SK-N-SH (cell line): Measurements from ENCODE around the gene ARMH4. TPM values are rescaled to one million over a fixed set of nuclear protein-coding genes. Genes with fewer than 3 reads are reported as not detected.

Experiments used
- CTCF ChIA-PET: fragments of 300-600, 350-600 bp; formaldehyde crosslinking; extraction: SDS; loops from one replicate; lab custom pipeline; 2021; lab: Yijun Ruan, JAX
- POLR2A ChIA-PET: fragments of 350-600 bp; sonication (Branson Sonifier 250); formaldehyde crosslinking; extraction: SDS; loops from one replicate; lab custom pipeline; 2020; ENCODE audit warnings: antibody characterized with exemption, inconsistent platforms; lab: Yijun Ruan, JAX
- DNase-seq: peaks from one replicate; pipeline ENCODE4 v3.0.0; 2012
- H2AFZ ChIP-seq: fragments of 200-600 bp; sonication (generic); 2 replicates; pipeline ENCODE4 v1.8.1; 2016; ENCODE audit warnings: antibody characterized with exemption, mild to moderate bottlenecking, low read depth
- H3F3A ChIP-seq: fragments of 200-600 bp; sonication (generic); replicated peaks from 2 replicates; pipeline ENCODE3; 2016; ENCODE audit warnings: antibody characterized with exemption, mild to moderate bottlenecking; ENCODE audit not compliant: insufficient read depth
- H3K27ac ChIP-seq, 2 experiments: fragments of 200-500 bp in 1 of 2; fragments of 200-600 bp in 1 of 2; sonication (Bioruptor generic) in 1 of 2; sonication (generic), shearing (Covaris generic) in 1 of 2; 2 replicates each; pipeline versions ENCODE4 v1.5.1 to v1.6.1; 2014 to 2016; ENCODE audit warnings: low read depth in 2 of 2, inconsistent platforms in 1 of 2, low read length in 1 of 2, mild to moderate bottlenecking in 1 of 2, mixed read lengths in 1 of 2
- H3K27me3 ChIP-seq: fragments of 200-600 bp; sonication (generic), shearing (Covaris generic); 2 replicates; pipeline ENCODE4 v1.6.1; 2016; ENCODE audit warnings: mixed run types; ENCODE audit not compliant: insufficient read depth
- H3K36me3 ChIP-seq, 2 experiments: fragments of 200-500 bp in 1 of 2; fragments of 200-600 bp in 1 of 2; sonication (Bioruptor generic) in 1 of 2; sonication (generic) in 1 of 2; replicated peaks in 1 of 2; 2 replicates each; pipeline versions ENCODE3 to v1.5.1; 2014 to 2016; ENCODE audit warnings: low read length in 1 of 2, mild to moderate bottlenecking in 1 of 2; ENCODE audit not compliant: insufficient read depth in 2 of 2, control insufficient read depth in 1 of 2
- H3K4me1 ChIP-seq, 2 experiments: fragments of 200-500 bp in 1 of 2; fragments of 200-600 bp in 1 of 2; sonication (Bioruptor generic) in 1 of 2; sonication (generic), shearing (Covaris generic) in 1 of 2; 2 replicates each; pipeline versions ENCODE4 v1.5.1 to v1.6.1; 2014 to 2016; ENCODE audit warnings: low read depth in 1 of 2, low read length in 1 of 2, mixed run types in 1 of 2; ENCODE audit not compliant: insufficient read depth in 2 of 2, control insufficient read depth in 1 of 2
- H3K4me2 ChIP-seq: fragments of 200-600 bp; sonication (generic), shearing (Covaris generic); 2 replicates; pipeline ENCODE4 v1.6.1; 2017; ENCODE audit warnings: mixed run types
- H3K4me3 ChIP-seq, 2 experiments: fragments of 200-500 bp in 1 of 2; fragments of 200-600 bp in 1 of 2; sonication (Bioruptor generic) in 1 of 2; sonication (generic), shearing (Covaris generic) in 1 of 2; 2 replicates each; pipeline versions ENCODE4 v1.5.1 to v1.8.1; 2014 to 2016; ENCODE audit warnings: low read depth in 2 of 2, inconsistent platforms in 1 of 2, low read length in 1 of 2, mild to moderate bottlenecking in 1 of 2, mixed read lengths in 1 of 2, moderate library complexity in 1 of 2
- H3K79me2 ChIP-seq: fragments of 200-600 bp; sonication (generic); 2 replicates; pipeline ENCODE4 v1.8.1; 2017; ENCODE audit warnings: mild to moderate bottlenecking; ENCODE audit not compliant: insufficient read depth
- H3K9ac ChIP-seq: fragments of 200-600 bp; sonication (generic); 2 replicates; pipeline ENCODE4 v1.6.1; 2017; ENCODE audit warnings: mixed run types
- H3K9me2 ChIP-seq: fragments of 200-600 bp; sonication (generic); 2 replicates; pipeline ENCODE4 v1.6.1; 2017; ENCODE audit warnings: mixed run types
- H3K9me3 ChIP-seq: fragments of 200-600 bp; sonication (generic); 2 replicates; pipeline ENCODE4 v1.6.1; 2017; ENCODE audit warnings: mixed run types, mild to moderate bottlenecking, moderate library complexity
- H4K20me1 ChIP-seq: fragments of 200-600 bp; sonication (generic); 2 replicates; pipeline ENCODE4 v1.6.1; 2017; ENCODE audit warnings: mild to moderate bottlenecking, mixed run types; ENCODE audit not compliant: insufficient read depth
- CHD2 ChIP-seq: fragments of 150-350 bp; IDR thresholded peaks from 2 replicates; pipeline ENCODE4 v1.6.1; 2018; ENCODE audit warnings: low read length; ENCODE audit not compliant: partially characterized antibody
- EZH2phosphoT487 ChIP-seq: fragments of 200-600 bp; sonication (generic); IDR thresholded peaks from 2 replicates; pipeline ENCODE4 v1.6.1; 2017; ENCODE audit warnings: low read depth, mixed run types, mild to moderate bottlenecking, antibody characterized with exemption, moderate library complexity, borderline replicate concordance
- FOSL2 ChIP-seq: IDR thresholded peaks from 2 replicates; pipeline ENCODE4 v1.4.0; 2012; ENCODE audit warnings: low read depth, mild to moderate bottlenecking, moderate library complexity, borderline replicate concordance
- NFIC ChIP-seq: IDR thresholded peaks from 2 replicates; pipeline ENCODE4 v1.4.0; 2012; ENCODE audit warnings: borderline replicate concordance
- POLR2AphosphoS5 ChIP-seq: IDR thresholded peaks from 2 replicates; pipeline ENCODE4 v1.6.1; 2012; ENCODE audit warnings: low read depth, low read length
- RAD21 ChIP-seq: IDR thresholded peaks from 2 replicates; pipeline ENCODE4 v1.6.1; 2012; ENCODE audit warnings: mild to moderate bottlenecking, low read length
- RFX5 ChIP-seq: IDR thresholded peaks from 2 replicates; pipeline ENCODE4 v1.6.1; 2012; ENCODE audit warnings: mild to moderate bottlenecking, improper control_type of control experiment, low read length
- SMC3 ChIP-seq: IDR thresholded peaks from 2 replicates; pipeline ENCODE4 v1.6.1; 2012; ENCODE audit warnings: low read depth, low read length, improper control_type of control experiment
- TCF12 ChIP-seq: IDR thresholded peaks from 2 replicates; pipeline ENCODE4 v1.4.0; 2012
- TEAD4 ChIP-seq: IDR thresholded peaks from 2 replicates; pipeline ENCODE4 v1.4.0; 2012; ENCODE audit warnings: mild to moderate bottlenecking, borderline replicate concordance; ENCODE audit not compliant: insufficient read depth
- WGBS: methylation state at CpG from one replicate; pipeline ENCODE4 v1.1.6; 2017; ENCODE audit warnings: low lambda C conversion rate; 5-methylcytosine and 5-hydroxymethylcytosine counted together
- polyA plus RNA-seq, 3 experiments: library from polyadenylated mRNA; depleted of rRNA; stranded (reverse); fragments of >200 nt; gene quantifications; 2 replicates each; pipeline ENCODE4 v1.2.3, GENCODE V29; 2012
- TF ChIP-seq, protein P1 (sequence below): fragments of 150-350 bp; IDR thresholded peaks from 2 replicates; pipeline ENCODE4 v1.6.1; 2016; ENCODE audit warnings: mild to moderate bottlenecking, low read depth, low read length
- TF ChIP-seq, protein P2 (sequence below): IDR thresholded peaks from 2 replicates; pipeline ENCODE4 v1.4.0; 2012; ENCODE audit warnings: low read depth
- TF ChIP-seq, protein P3 (sequence below): IDR thresholded peaks from 2 replicates; pipeline ENCODE4 v1.4.0; 2012; ENCODE audit warnings: low read depth, borderline replicate concordance
- TF ChIP-seq, protein P4 (sequence below): fragments of 150-350 bp; IDR thresholded peaks from 2 replicates; pipeline ENCODE4 v1.6.1; 2017; ENCODE audit warnings: antibody characterized with exemption, low read length, low read depth, borderline replicate concordance

The ARMH4 gene
- polyA plus RNA-seq, 1 of the 3 experiments (the other 2 are of a cell fraction) = 0.39 TPM

DNA sequence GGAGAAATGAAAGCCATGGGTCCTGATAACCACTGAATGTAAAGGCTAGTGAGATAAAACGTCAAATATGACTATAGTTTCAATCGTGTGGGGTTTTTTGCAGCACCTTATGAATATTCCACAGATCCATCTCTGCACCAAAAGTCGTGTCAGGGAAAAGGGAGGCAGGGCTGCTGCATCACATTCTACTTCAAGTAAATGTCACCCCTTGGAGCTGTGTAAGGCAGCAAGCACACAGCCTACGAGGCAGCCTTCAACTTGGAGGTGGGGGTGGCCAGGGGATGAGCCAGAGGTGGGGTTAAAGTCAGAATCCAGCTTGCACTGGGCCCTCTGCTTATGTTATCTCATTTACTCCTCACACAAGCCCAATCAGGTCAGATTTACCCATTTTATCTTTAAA, 90.4 kb downstream of the ARMH4 start:
- H4K20me1 ChIP-seq = no peaks in the 10 kb centered on the region
- H3K9me3 ChIP-seq = no peaks in the 10 kb centered on the region
- peaks cover 0 to 4% of the 10 kb centered on the region in 2 experiments; a peak in 1 of 4 replicates for H3K4me1 ChIP-seq
- DNase-seq = no peak
- no peaks in the 10 kb centered on the region for H3F3A ChIP-seq
- POLR2A ChIA-PET = no interaction called here
- CTCF ChIA-PET = no interaction called here
- H3K79me2 ChIP-seq = no peaks in the 10 kb centered on the region
- no peak for TF ChIP-seq NFIC
- TF ChIP-seq POLR2AphosphoS5 = no peak
- TF ChIP-seq, protein P1, sequence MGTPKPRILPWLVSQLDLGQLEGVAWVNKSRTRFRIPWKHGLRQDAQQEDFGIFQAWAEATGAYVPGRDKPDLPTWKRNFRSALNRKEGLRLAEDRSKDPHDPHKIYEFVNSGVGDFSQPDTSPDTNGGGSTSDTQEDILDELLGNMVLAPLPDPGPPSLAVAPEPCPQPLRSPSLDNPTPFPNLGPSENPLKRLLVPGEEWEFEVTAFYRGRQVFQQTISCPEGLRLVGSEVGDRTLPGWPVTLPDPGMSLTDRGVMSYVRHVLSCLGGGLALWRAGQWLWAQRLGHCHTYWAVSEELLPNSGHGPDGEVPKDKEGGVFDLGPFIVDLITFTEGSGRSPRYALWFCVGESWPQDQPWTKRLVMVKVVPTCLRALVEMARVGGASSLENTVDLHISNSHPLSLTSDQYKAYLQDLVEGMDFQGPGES = no peak
- TF ChIP-seq TCF12 = no peak
- no peak for TF ChIP-seq CHD2
- TF ChIP-seq, protein P2, sequence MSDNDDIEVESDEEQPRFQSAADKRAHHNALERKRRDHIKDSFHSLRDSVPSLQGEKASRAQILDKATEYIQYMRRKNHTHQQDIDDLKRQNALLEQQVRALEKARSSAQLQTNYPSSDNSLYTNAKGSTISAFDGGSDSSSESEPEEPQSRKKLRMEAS = no peak
- H3K27me3 ChIP-seq = peaks cover 9% of the 10 kb centered on the region; the same call in 1 of the 2 replicates
- 0% methylated on average over 4 of the region's 4 CpGs for WGBS
- H3K36me3 ChIP-seq = no peaks in the 10 kb centered on the region
- no peak overlapping the region for H3K9ac ChIP-seq
- H3K4me3 ChIP-seq = no peak overlapping the region
- H3K4me2 ChIP-seq = no peak overlapping the region
- H2AFZ ChIP-seq = no peak overlapping the region
- H3K27ac ChIP-seq = no peak overlapping the region
- H3K9me2 ChIP-seq = no peaks in the 10 kb centered on the region

DNA sequence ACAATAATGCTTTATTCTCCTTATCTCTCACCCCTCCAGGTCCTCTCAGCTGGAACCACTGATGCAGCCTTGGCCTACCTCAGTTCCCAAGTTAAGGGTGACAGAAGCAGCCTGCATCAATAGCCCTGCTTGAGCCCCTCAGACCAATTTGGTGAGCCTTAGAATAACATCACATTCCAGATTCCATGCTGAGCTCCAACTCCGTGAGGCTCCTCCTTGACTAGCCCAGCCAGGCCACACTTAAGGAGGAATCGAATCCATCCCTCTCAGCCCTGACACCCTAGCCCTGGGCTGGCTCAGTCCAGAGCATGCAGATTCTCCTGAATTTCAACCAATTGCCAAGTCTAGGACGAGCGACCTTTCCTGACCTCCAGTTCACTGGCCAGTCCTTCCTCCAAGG, 91.1 kb downstream of the ARMH4 start:
- H3K9ac ChIP-seq = no peak overlapping the region
- H3K4me1 ChIP-seq = peaks cover 0 to 4% of the 10 kb centered on the region in 2 experiments; a peak in 1 of 4 replicates
- H3K9me2 ChIP-seq = no peaks in the 10 kb centered on the region
- H3K4me2 ChIP-seq = no peak overlapping the region
- POLR2A ChIA-PET = no interaction called here
- 3% methylated on average over 4 of the region's 4 CpGs for WGBS
- TF ChIP-seq RAD21 (no peak), SMC3 (no peak), TEAD4 (no peak), NFIC (no peak), EZH2phosphoT487 (no peak), FOSL2 (no peak), RFX5 (no peak)
- TF ChIP-seq, protein P3, sequence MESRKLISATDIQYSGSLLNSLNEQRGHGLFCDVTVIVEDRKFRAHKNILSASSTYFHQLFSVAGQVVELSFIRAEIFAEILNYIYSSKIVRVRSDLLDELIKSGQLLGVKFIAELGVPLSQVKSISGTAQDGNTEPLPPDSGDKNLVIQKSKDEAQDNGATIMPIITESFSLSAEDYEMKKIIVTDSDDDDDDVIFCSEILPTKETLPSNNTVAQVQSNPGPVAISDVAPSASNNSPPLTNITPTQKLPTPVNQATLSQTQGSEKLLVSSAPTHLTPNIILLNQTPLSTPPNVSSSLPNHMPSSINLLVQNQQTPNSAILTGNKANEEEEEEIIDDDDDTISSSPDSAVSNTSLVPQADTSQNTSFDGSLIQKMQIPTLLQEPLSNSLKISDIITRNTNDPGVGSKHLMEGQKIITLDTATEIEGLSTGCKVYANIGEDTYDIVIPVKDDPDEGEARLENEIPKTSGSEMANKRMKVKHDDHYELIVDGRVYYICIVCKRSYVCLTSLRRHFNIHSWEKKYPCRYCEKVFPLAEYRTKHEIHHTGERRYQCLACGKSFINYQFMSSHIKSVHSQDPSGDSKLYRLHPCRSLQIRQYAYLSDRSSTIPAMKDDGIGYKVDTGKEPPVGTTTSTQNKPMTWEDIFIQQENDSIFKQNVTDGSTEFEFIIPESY = no peak
- TF ChIP-seq, protein P2 = no peak
- TF ChIP-seq, protein P4, sequence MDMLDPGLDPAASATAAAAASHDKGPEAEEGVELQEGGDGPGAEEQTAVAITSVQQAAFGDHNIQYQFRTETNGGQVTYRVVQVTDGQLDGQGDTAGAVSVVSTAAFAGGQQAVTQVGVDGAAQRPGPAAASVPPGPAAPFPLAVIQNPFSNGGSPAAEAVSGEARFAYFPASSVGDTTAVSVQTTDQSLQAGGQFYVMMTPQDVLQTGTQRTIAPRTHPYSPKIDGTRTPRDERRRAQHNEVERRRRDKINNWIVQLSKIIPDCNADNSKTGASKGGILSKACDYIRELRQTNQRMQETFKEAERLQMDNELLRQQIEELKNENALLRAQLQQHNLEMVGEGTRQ = no peak
- TF ChIP-seq, all 33 proteins: peak for 0
- no peak for DNase-seq
- Histone ChIP-seq H3K27ac (no peak overlapping the region), H3K36me3 (no peaks in the 10 kb centered on the region), H3K79me2 (no peaks in the 10 kb centered on the region), H3K27me3 (peaks cover 12% of the 10 kb centered on the region; the same call in 1 of the 2 replicates), H2AFZ (no peak overlapping the region), H3K9me3 (no peaks in the 10 kb centered on the region), H4K20me1 (no peaks in the 10 kb centered on the region), H3K4me3 (no peak overlapping the region), H3F3A (no peaks in the 10 kb centered on the region)
- CTCF ChIA-PET = no interaction called here
